H1 (cell line): ENCODE data around the gene ASZ1. TPM values are rescaled to one million over a fixed set of nuclear protein-coding genes. Genes with fewer than 3 reads are reported as not detected.

Source experiments
- BCL11A ChIP-seq, 2 experiments: IDR thresholded peaks; one replicate each; pipeline ENCODE4 v1.6.1; 2011; ENCODE audit warnings: low read depth in 2 of 2, low read length in 2 of 2, mild to moderate bottlenecking in 2 of 2
- POLR2AphosphoS5 ChIP-seq: IDR thresholded peaks from 2 replicates; pipeline ENCODE4 v1.6.1; 2011; ENCODE audit warnings: low read depth, low read length
- ZNF274 ChIP-seq: IDR thresholded peaks from 2 replicates; pipeline ENCODE4 v1.7.0; 2012; ENCODE audit warnings: low read length, borderline replicate concordance; ENCODE audit errors: extremely low read depth
- polyA plus RNA-seq, 7 experiments: library from polyadenylated mRNA; depleted of rRNA in 3 of 7; stranded (reverse) in 5 of 7; unstranded in 2 of 7; fragments of >200 nt in 5 of 7; fragments of 200-250 nt in 2 of 7; gene quantifications; 1 replicate in 5 of 7; 2 replicates in 1 of 7; 4 replicates in 1 of 7; pipeline versions ENCODE4 v1.2.1 to v1.2.3, GENCODE V29; 2011 to 2013; ENCODE audit warnings: missing spikeins in 2 of 7, mixed read lengths in 2 of 7
- total RNA-seq: library from RNA; stranded (reverse); fragmentation: NEBNext Ultra II Directional; extraction: Animal tissue kit (Norgen Biotek cat#: 25700); gene quantifications from 2 replicates; pipeline ENCODE4 v1.2.1, GENCODE V29; 2021
- TF ChIP-seq, protein P1 (sequence below): IDR thresholded peaks from 2 replicates; pipeline ENCODE4 v1.6.1; 2011; ENCODE audit warnings: low read depth, mild to moderate bottlenecking, low read length; ENCODE audit not compliant: insufficient read depth

ASZ1 gene
- total and polyA plus RNA-seq, 2 of the 8 experiments (the other 6 are each of a cell fraction or from before 2014, with no cell fraction given) = not detected

DNA sequence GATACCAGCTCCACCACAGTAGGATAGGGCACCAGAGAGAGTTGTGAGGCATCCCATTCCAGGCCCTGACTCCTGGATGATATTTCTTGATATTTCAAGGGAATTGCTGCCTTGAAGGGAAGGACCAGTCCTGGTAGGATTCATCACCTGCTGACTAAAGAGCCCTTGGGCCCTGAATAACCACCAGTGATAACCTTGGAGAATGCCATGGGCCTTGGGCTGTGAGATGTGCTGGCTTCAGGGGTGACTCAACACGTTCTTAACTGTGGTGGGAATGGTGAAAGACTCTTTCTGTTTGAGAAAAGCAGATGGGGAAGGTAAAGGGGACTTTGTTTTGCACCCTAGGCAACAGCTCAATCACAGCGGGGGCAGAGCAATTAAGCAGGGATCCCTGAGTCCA, 21.4 kb upstream of the ASZ1 start (continued):
- TF ChIP-seq ZNF274 = no peak
- TF ChIP-seq POLR2AphosphoS5 = no peak
- TF ChIP-seq, protein P1, sequence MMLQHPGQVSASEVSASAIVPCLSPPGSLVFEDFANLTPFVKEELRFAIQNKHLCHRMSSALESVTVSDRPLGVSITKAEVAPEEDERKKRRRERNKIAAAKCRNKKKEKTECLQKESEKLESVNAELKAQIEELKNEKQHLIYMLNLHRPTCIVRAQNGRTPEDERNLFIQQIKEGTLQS = no peak
- TF ChIP-seq BCL11A (IDR thresholded peaks at IDR 0.05; ENCODE audit: low read depth in 2 of 2, low read length in 2 of 2) = no peak
